GM10266 (cell line): Measurements from ENCODE around the gene NMNAT2.

Experiments used
- DNase-seq: peaks from one replicate; pipeline ENCODE4 v3.0.0; 2012; ENCODE audit errors: extremely low spot score
- CTCF ChIP-seq: IDR thresholded peaks from 2 replicates; pipeline ENCODE4 v1.5.1; 2012; ENCODE audit warnings: mild to moderate bottlenecking, low read depth; ENCODE audit not compliant: control insufficient read depth, insufficient read depth; ENCODE audit errors: missing control alignments

Gene NMNAT2

GRCh38 chr1:183319051-183319450 is 99.1 kb downstream of the NMNAT2 start:
- no peak for TF ChIP-seq CTCF
- no peak for DNase-seq

GRCh38 chr1:183318433-183318832 is 99.7 kb downstream of the NMNAT2 start:
- TF ChIP-seq CTCF, result peak; percentile 62
- peak; percentile 73 for DNase-seq

GRCh38 chr1:183315991-183316758 is 102.0 kb downstream of the NMNAT2 start:
- TF ChIP-seq CTCF, result no peak
- no peak for DNase-seq

GRCh38 chr1:183313063-183313462 is 105.1 kb downstream of the NMNAT2 start:
- TF ChIP-seq CTCF, result no peak
- no peak for DNase-seq

DNA sequence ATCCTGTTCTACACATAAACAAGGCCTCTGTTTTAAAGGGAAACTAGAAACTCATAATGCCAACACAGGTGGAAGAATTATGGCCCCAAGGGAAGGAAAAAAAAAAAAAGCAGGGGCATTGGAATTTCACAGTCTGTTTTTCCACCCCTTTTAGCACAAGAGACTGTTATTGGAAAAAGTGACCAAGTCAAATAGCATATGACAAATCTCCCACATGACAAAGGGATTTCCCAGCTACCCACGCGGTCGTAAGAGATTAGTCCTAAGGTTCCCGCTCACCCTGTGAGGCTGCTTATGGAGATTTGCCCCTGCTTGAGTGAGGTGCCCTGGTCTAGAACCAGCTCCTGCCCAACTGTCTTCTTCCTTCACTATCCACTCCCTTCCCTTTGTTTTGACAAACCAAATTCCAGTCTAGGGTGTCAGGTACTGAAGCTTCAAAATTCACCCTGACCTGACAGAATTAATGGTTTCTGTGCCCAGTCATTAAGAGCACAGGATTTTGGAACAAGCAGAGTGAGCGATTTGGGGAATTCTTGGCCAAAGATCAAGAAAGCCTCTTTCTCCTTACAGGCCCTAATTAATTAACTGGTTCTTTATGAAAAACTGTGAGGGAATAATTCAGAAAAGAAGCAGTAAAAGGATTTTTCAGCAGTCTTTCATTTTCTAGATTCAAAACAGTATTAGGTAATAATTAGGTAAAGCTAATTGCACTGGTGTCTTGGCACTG is 107.3 kb downstream of the NMNAT2 start:
- no peak for TF ChIP-seq CTCF

DNA sequence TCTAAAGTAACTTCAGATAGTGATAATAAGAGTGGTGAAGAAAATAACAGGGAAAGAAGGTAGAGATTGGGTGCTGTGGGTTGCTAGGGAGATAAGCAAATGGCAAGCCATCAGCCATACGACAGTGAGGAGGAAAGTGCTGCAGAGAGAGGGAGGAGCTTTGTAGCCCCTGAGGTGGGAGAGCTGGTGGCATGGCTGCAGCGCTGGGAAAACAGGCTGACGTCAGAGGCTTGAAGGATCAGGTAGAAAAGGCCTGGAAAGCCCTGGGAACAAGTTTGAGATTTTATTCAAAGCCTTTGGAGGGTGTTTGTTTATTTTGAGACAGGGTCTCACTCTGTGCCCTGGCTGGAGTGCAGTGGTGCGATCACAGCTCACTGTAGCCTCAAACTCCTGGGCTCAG is 109.5 kb downstream of the NMNAT2 start:
- TF ChIP-seq CTCF, result no peak

More for the DNA sequence above, 107.3 kb downstream of the NMNAT2 start:
- DNase-seq, result peak; percentile 31

More for the DNA sequence above, 109.5 kb downstream of the NMNAT2 start:
- DNase-seq, result no peak
